Calu3 (cell line): ENCODE data around the gene KCNH1. TPM values are rescaled to one million over a fixed set of nuclear protein-coding genes. Genes with fewer than 3 reads are reported as not detected.

Source experiments
- BruUV-seq: library from RNA; stranded (reverse); fragments of 400-500 nt; replicated peaks from 2 replicates; lab custom pipeline; 2021; lab: Mats Ljungman, UMichigan
- CTCF ChIA-PET: fragments of 300-600 bp; sonication (Branson Sonifier 250); formaldehyde crosslinking; loops from one replicate; lab custom pipeline; 2022; ENCODE audit warnings: antibody characterized with exemption; lab: Charles Lee
- DNase-seq: peaks from one replicate; pipeline ENCODE4 v3.0.0; 2022
- H3K27ac Mint-ChIP-seq: one replicate; pipeline ENCODE4 v1.8.0; 2022; ENCODE audit warnings: mixed read lengths; ENCODE audit not compliant: unreplicated experiment
- H3K27me3 Mint-ChIP-seq: one replicate; pipeline ENCODE4 v1.8.0; 2022; ENCODE audit warnings: mixed read lengths; ENCODE audit not compliant: unreplicated experiment
- H3K36me3 Mint-ChIP-seq: one replicate; pipeline ENCODE4 v1.8.0; 2022; ENCODE audit warnings: mild to moderate bottlenecking, moderate library complexity, mixed read lengths; ENCODE audit not compliant: insufficient read depth, unreplicated experiment
- H3K4me1 Mint-ChIP-seq: one replicate; pipeline ENCODE4 v1.8.0; 2022; ENCODE audit warnings: mild to moderate bottlenecking, low read depth, mixed read lengths; ENCODE audit not compliant: unreplicated experiment
- H3K4me3 Mint-ChIP-seq: one replicate; pipeline ENCODE4 v1.8.0; 2022; ENCODE audit warnings: mild to moderate bottlenecking, low read depth, moderate library complexity, mixed read lengths; ENCODE audit not compliant: unreplicated experiment
- H3K9me3 Mint-ChIP-seq: one replicate; pipeline ENCODE4 v1.8.0; 2022; ENCODE audit warnings: low read depth, mixed read lengths; ENCODE audit not compliant: unreplicated experiment
- intact Hi-C: fragments of 100-400 bp; cut with micrococcal nuclease; formaldehyde crosslinking; loops from one replicate; pipeline ENCODE4 v1.10.0; 2022; ENCODE audit not compliant: unreplicated experiment
- total RNA-seq: library from RNA; stranded (reverse); gene quantifications from 2 replicates; pipeline ENCODE4 v1.2.3, GENCODE V29; 2022
- TF ChIP-seq, protein P1 (sequence below): fragments of 200-600 bp; IDR thresholded peaks from one replicate; pipeline ENCODE4 v1.8.0; 2022; ENCODE audit warnings: antibody characterized with exemption; ENCODE audit not compliant: unreplicated experiment

Gene KCNH1
- total RNA-seq, 1 experiment from 2014 or later: not detected

DNA sequence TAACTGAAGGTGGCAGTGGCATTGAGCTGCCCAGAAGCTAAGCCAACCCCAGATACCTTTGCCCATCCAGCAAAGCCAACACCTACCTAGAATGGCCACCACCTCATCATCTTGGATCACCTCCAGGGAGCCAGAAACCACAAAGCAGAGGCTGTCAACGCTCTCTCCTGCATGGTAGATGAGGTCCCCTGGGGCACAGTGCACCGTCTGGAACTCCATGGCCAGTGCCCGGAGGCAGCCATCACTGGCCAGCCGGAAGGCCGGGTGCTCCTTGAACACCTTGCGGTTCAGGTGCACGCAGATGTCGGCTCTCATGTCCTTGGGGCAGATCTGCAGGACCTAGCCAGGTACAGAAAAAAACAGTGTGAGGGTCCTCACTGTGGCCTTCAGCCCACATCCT lies 336.5 kb downstream of the KCNH1 start:
- no peak overlapping the region for H3K4me3 Mint-ChIP-seq
- BruUV-seq: no TSS peak
- H3K4me1 Mint-ChIP-seq: no peaks in the 10 kb centered on the region
- peaks cover 70% of the 10 kb centered on the region for H3K27me3 Mint-ChIP-seq
- no peak overlapping the region for H3K27ac Mint-ChIP-seq
- H3K36me3 Mint-ChIP-seq: no peaks in the 10 kb centered on the region
- intact Hi-C loops: no loop called here
- H3K9me3 Mint-ChIP-seq: no peaks in the 10 kb centered on the region
- CTCF ChIA-PET: no interaction called here
- TF ChIP-seq, protein P1, sequence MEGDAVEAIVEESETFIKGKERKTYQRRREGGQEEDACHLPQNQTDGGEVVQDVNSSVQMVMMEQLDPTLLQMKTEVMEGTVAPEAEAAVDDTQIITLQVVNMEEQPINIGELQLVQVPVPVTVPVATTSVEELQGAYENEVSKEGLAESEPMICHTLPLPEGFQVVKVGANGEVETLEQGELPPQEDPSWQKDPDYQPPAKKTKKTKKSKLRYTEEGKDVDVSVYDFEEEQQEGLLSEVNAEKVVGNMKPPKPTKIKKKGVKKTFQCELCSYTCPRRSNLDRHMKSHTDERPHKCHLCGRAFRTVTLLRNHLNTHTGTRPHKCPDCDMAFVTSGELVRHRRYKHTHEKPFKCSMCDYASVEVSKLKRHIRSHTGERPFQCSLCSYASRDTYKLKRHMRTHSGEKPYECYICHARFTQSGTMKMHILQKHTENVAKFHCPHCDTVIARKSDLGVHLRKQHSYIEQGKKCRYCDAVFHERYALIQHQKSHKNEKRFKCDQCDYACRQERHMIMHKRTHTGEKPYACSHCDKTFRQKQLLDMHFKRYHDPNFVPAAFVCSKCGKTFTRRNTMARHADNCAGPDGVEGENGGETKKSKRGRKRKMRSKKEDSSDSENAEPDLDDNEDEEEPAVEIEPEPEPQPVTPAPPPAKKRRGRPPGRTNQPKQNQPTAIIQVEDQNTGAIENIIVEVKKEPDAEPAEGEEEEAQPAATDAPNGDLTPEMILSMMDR: no peak
- no peak for DNase-seq

DNA sequence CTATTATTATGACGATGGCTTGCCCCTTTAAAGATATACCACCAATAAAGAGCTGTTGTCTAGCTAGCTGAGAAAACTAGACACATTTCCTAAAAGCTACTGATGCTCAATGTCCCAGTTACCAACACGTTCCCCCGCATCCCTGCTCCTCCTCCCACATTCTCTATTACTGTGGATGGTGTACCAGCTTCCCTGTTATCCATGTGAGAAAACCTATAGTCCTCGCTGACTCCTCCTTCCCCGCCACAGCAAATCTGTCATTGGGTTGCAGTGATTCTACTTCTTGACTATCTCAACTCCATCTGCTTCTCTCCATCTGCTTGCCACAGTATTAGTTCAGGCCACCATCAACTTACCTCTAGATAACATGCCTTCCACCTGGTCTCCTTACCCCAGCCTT lies 337.5 kb downstream of the KCNH1 start:
- CTCF ChIA-PET: interaction anchor here (0.7 kb wide), 1 partner anchor 942 kb away, joined by 4 read pairs; no protein-coding TSS in a partner anchor
- Mint-ChIP-seq H3K27ac (no peak overlapping the region), H3K4me1 (no peaks in the 10 kb centered on the region), H3K36me3 (no peaks in the 10 kb centered on the region), H3K9me3 (no peaks in the 10 kb centered on the region), H3K4me3 (no peak overlapping the region), H3K27me3 (peaks cover 68% of the 10 kb centered on the region)
- DNase-seq: no peak
- TF ChIP-seq, protein P1: no peak
- intact Hi-C loops: no loop called here
- BruUV-seq: no TSS peak

DNA sequence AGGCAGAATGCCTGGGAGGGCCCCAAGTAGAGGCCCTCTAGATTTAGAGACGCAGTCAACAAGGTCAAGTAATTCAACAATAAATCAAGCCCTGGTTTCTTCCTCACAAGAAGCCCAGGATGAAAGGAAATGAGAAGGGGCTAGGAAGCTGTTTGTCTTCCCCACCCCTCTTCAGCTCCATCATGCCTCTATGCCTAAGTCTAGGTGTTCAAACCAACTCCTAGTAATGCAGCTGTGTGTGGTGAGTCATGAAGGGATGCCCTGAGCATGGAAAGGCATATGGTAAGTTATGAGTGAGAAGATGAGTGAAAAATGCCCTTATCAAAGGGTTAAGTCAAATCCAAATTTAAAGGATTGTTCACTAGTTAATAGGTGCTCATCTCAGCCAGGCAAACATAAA lies 339.5 kb downstream of the KCNH1 start:
- no TSS peak for BruUV-seq
- intact Hi-C loops: no loop called here
- Mint-ChIP-seq H3K4me1 (no peaks in the 10 kb centered on the region), H3K27me3 (peaks cover 66% of the 10 kb centered on the region), H3K4me3 (no peak overlapping the region), H3K9me3 (no peaks in the 10 kb centered on the region), H3K27ac (no peak overlapping the region), H3K36me3 (no peaks in the 10 kb centered on the region)
- DNase-seq: no peak
- TF ChIP-seq, protein P1: no peak
- CTCF ChIA-PET: no interaction called here

DNA sequence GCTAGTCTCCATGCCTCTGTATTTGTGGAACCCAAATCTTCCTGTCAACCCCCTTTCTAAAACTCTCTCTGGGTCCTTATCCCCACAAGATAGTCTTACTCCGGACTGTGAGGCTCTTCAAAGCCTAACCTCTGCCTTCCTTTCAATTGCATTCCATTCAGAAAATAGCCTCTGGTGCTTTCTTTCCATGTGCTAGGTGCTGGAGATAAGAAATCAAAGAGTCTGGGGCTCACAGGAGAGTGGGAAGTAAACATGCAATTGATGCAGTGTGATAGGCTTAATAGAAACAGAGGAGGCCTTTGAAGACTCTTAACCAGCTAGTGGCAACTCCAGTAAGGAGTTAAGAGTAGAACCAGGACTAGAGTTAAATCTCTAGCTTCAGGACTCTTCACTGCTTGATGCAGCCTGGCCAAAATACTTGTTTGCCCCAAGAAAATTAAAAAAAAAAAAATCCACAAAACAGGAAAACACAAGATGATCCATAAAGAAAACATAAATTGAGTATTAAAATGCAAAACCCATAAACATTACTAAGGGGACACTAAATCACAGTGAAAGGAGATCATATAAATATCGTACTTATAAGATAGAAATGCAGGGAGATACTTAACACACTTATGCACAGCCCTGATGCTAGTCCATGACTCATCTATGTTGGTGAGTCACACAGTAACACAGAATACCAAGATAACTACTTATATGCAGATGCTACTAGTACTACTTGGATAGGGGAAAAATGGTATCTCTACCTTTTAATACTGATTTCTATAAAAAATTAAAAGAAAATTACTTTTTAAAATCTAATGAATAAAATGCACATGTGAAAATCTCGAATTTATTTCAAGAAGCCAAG lies 341.5 kb downstream of the KCNH1 start:
- no peak for DNase-seq
- Mint-ChIP-seq H3K4me3 (no peak overlapping the region), H3K4me1 (no peaks in the 10 kb centered on the region), H3K9me3 (no peaks in the 10 kb centered on the region), H3K27ac (no peak overlapping the region), H3K27me3 (peaks cover 51% of the 10 kb centered on the region), H3K36me3 (no peaks in the 10 kb centered on the region)
- TF ChIP-seq, protein P1: no peak
- CTCF ChIA-PET: no interaction called here
- BruUV-seq: no TSS peak
- intact Hi-C loops: no loop called here
